H1 (cell line): ENCODE measurements around the gene C19orf47. TPM values are rescaled to one million over a fixed set of nuclear protein-coding genes. Genes with fewer than 3 reads are reported as not detected.

Source experiments
- HDAC2 ChIP-seq, 2 experiments: fragments of 300-600 bp in 1 of 2; sonication (generic) in 1 of 2; IDR thresholded peaks; 2 replicates each; pipeline ENCODE4 v1.6.1; 2011 to 2012; ENCODE audit warnings: low read depth in 2 of 2, low read length in 2 of 2, mild to moderate bottlenecking in 2 of 2, moderate library complexity in 2 of 2, borderline replicate concordance in 1 of 2, inconsistent platforms in 1 of 2
- POLR2A ChIP-seq, 2 experiments: IDR thresholded peaks; 1 replicate in 1 of 2; 2 replicates in 1 of 2; pipeline ENCODE4 v1.6.1; 2011; ENCODE audit warnings: low read depth in 2 of 2, low read length in 2 of 2, mild to moderate bottlenecking in 2 of 2; ENCODE audit errors: control extremely low read depth in 1 of 2
- SIX5 ChIP-seq: IDR thresholded peaks from 2 replicates; pipeline ENCODE4 v1.6.1; 2011; ENCODE audit warnings: mild to moderate bottlenecking, low read depth, low read length
- polyA plus RNA-seq, 7 experiments: library from polyadenylated mRNA; depleted of rRNA in 3 of 7; stranded (reverse) in 5 of 7; unstranded in 2 of 7; fragments of >200 nt in 5 of 7; fragments of 200-250 nt in 2 of 7; gene quantifications; 1 replicate in 5 of 7; 2 replicates in 1 of 7; 4 replicates in 1 of 7; pipeline versions ENCODE4 v1.2.1 to v1.2.3, GENCODE V29; 2011 to 2013; ENCODE audit warnings: missing spikeins in 2 of 7, mixed read lengths in 2 of 7
- total RNA-seq: library from RNA; stranded (reverse); fragmentation: NEBNext Ultra II Directional; extraction: Animal tissue kit (Norgen Biotek cat#: 25700); gene quantifications from 2 replicates; pipeline ENCODE4 v1.2.1, GENCODE V29; 2021
- TF ChIP-seq, protein P1 (sequence below): IDR thresholded peaks from 2 replicates; pipeline ENCODE4 v1.6.1; 2012; ENCODE audit warnings: low read length, inconsistent platforms

The C19orf47 gene
- total and polyA plus RNA-seq, 2 of the 8 experiments (the other 6 are each of a cell fraction or from before 2014, with no cell fraction given): 17.8 to 27.3 TPM

- TF ChIP-seq, protein P1, sequence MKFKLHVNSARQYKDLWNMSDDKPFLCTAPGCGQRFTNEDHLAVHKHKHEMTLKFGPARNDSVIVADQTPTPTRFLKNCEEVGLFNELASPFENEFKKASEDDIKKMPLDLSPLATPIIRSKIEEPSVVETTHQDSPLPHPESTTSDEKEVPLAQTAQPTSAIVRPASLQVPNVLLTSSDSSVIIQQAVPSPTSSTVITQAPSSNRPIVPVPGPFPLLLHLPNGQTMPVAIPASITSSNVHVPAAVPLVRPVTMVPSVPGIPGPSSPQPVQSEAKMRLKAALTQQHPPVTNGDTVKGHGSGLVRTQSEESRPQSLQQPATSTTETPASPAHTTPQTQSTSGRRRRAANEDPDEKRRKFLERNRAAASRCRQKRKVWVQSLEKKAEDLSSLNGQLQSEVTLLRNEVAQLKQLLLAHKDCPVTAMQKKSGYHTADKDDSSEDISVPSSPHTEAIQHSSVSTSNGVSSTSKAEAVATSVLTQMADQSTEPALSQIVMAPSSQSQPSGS: no peak
- TF ChIP-seq SIX5 (no peak), POLR2A (IDR thresholded peaks at IDR 0.05; ENCODE audit: control extremely low read depth in 1 of 2, low read depth in 2 of 2, low read length in 2 of 2) (no peak), HDAC2 (IDR thresholded peaks at IDR 0.05; ENCODE audit: borderline replicate concordance in 1 of 2, low read depth in 2 of 2, low read length in 2 of 2) (no peak)
These were observed 39.0 kb upstream of the C19orf47 start (continued) for GRCh38 chr19:40387155-40387554.
